NCI-H187 (cell line): ENCODE data around the gene NOP14.
"Not testable (repeated sequence)": the region's sequence is repeated elsewhere in the genome, so short reads cannot be mapped to it uniquely, and the experiment has no call there.

Source experiments
- DNase-seq, 2 experiments: peaks; one replicate each; lab custom pipeline; 2025; lab: John Stamatoyannopoulos, UW

Gene NOP14

DNA sequence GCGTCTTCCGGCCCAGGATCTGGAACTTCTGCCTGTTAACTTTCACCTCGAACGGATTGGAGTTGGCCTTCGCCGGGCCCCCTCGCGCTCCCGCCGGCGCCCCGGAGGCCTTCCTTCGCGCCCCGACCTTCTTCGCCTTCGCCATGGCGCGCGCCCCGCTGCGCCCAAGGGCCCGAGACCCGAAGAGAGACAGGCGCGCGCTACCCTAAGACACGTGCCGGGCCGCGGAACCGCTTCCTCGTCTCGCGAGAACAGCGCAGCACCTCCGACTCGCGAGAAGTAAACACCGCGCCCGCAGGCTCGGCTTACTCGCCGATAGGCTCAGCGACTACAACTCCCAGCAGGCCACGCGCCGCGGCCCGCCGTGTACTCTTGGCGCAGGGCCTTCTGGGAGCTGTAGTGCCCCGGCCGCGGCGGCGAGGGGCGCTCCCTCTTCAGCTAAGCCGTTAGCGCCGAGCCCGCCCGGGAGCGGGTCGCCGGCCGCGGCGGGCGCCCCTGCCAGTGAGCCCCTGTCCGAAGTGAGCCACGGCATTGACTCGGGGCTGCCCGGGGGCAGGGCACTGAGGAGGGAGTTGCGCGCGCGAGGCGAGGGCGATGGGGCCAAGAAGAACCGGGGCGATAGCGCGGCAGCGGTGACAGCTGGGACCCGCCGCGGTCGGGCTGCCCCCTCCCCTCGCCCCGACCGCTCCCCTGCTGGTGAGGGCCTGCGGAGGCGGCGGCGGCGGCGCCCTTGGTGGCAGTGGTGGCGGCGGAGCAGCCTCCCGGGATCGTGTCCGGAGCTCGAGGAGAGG, at the start of gene NOP14, which contains the start of gene GRK4:
NOP14 (minus strand) TSS at position 232 of the 791 bp plus-strand sequence; CDS start at position 145, 87 bp downstream.
GRK4 (plus strand) TSS at position 397 of the 791 bp plus-strand sequence. CDS start 500 bp downstream, outside the sequence.
- peak; percentile 91 to 99 for DNase-seq

DNA sequence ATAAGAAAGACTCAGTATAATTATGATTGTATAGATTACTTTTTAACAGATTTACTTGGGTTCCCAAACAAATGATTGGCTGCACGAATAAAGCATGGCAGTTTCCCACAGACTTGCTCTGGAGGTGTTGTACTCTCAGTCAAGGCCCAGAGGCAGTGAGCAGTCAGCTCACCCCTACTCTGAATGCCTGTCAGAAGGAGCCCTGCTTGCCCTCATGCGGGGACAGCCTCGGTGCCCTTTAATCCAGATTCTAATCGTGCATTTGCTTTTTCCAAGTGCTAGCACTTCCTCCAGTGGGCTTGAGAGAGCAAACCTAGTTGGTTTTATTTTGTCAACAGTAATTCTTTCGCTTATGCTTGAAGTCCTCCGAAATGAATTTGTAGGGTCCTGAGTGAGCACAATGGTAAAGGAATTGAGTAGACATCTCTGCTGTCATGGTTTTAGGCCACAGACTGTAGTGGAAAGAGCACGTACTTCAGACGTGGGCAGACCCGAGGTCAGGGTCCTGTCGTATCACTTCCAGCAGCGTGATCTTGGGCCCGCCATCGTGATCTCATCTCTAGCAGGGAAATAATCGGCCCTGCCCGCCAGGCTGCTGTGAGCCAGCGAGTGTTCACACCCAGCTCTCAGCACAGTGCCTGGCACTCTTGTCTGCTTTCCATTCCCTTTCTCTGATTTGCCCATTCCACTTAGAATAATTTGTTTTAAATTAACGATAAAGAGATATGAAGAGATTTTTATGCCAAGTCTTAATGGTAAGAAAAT, 48.4 kb upstream of the NOP14 start:
- no peak for DNase-seq

DNA sequence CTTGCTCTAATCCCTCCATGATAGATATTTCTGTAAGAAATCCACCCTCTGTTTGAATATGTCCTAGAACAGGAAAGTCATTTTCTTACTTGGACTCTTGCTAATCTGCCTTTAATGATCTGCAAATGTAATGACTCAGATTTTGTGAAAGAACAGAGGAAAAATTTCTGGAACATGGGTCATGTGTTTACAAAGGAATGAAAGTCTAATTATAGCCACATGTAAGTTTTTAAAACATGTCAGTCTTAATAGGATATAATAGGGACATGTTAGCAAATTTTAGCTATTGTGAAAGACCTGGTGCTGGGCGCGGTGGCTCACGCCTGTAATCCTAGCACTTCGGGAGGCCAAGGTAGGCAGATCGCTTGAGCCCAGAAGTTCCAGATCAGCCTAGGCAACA, 47.8 kb upstream of the NOP14 start:
- DNase-seq = no peak

DNA sequence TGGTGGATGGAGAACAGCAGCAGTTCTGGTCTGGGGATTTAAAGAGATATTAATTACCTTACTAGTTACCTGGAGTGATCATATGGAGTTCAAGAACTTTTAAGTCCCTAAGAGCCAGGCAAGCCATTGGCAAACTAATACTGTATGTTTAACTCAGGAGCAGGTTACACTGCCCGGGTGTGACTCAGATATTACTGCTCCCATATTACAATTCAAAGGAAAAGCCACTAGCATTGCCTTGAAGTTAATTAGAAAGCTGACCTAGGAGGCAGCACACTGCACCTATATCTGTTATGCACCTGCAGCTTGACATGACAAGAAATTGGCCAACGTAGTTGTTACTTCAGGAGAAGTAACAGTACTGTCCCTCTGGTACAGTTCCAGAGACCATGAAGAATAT, 47.4 kb upstream of the NOP14 start:
- DNase-seq = no peak

DNA sequence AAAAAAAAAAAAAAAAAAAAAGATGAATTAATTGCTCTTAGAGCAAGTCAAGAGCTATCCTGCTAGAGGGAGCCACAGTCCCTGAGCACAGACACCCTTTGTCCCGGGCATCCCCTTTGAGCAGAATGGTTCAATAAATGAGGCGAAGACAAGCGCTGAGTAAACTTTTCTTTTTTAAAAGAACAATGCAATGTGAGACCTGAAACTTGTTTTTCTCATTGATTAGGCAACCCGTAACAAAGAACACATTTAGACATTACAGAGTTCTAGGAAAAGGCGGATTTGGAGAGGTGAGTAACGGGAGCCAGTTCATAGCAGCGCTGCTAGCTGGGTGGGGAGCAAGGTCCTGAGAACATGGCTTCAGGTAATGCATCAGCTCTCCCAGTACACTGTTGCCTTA, 46.2 kb upstream of the NOP14 start:
- no peak for DNase-seq

DNA sequence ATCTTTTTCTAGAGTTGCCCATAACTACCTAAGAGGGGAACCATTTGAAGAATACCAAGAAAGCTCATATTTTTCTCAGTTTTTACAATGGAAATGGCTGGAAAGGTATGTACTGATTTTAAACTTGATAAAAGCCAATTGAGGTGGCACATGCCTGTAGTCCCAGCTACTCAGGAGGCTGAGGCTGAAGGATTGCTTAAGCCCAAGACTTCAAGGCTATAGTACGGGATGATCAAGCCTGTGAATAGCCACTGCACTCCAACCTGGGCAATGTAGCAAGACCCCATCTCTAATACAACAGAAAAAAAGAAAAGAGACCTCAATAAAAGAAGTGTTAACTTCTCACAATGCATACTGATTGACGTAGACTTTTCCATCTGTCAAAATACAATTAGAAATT, 44.5 kb upstream of the NOP14 start:
- no peak for DNase-seq

DNA sequence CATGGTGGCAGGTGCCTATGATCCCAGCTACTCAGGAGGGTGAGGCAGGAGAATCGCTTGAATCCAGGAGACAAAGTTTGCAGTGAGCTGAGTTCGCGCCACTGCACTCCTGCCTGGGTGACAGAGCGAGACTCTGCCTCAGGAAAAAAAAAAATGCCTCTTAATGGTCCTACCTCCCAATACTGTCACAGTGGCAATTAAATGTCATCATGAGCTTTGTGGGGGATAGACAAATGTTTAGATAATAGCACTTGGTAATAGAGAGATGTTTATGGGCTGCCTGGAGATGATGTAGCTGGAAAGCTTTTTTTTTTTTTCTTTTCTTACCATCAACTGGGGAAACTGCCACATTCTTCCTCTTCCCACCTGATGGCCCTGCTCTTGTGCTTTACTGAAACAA, 33.2 kb upstream of the NOP14 start:
- DNase-seq = no peak

DNA sequence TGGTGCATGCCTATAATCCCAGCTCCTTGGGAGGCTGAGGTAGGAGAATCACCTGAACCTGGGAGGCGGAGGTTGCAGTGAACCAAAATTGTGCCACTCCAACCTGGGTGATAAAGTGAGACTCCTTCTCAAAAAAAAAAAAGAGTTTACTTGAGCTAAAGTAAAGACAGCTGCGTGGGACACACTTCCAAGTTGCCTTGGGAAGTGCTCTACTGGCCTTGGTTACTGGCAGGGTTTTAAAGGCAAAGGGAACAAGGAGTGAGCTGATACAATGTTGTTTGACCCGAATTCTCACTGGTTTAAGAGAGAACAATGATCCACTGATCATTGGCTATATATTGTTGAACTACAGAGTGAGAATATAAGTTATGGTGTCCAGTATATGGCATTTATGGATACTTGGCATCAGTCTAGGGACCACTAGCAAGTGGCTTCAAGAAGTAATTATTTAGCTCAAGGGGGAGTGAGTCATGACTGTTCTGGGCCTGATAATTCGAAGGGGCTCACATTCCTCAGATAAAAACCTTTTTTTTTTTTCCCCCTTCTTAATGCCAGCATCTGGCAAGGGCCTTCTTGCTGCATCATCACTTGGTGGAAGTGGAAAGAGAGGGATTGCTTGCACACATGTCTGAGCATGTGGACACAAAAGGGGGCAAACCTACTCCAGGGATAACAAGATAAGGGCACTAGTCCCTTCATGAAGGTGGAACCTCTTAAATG, 32.5 kb upstream of the NOP14 start:
- DNase-seq = no peak

DNA sequence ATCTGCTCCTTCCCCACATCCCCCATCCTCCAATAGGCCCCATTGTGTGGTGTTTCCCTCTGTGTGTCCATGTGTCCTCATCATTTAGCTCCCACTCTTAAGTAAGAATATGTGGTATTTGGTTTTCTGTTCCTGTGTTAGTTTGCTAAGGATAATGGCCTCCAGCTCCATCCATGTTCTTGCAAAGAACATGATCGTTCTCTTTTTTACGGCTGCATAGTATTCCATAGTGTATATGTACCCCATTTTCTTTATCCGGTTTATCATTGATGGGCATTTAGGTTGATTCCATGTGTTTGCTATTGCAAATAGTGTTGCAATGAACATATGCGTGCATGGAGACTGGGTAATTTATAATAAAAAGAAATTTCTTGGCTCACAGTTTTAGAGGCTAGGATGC, 31.7 kb upstream of the NOP14 start:
- no peak for DNase-seq

DNA sequence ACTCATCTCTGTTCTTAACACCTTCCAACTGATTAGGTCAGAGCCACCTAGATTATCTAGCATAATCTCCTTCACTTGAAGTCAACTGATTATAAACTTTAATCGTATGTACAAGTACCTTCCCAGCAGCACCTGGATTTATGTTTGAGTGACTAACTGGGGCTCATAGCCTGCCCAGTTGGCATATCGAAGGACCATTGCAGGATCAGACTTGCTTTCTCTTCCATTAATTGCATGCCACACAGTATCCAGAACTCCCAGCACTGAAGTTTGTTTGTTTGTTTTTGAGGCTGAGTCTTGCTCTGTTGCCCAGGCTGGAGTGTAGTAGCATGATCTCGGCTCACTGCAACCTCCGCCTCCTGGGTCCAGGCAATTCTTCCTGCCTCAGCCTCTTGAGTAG, 28.0 kb upstream of the NOP14 start:
- no peak for DNase-seq

DNA sequence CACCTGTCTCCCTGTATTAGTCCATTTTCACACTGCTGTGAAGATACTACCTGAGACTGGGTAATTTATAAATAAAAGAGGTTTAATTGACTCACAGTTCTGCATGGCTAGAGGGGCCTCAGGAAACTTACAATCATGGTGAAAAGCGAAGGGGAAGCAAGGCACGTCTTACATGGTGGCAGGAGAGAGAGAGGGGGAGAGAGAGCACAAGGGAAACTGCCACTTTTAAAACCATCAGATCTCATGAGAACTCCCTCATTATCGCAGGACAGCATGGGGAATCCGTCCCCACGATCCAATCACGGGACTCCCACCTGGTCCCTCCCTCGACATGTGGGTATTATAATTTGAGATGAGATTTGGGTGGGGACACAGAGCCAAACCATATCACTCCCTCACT, 20.5 kb upstream of the NOP14 start:
- DNase-seq = not testable (repeated sequence)

DNA sequence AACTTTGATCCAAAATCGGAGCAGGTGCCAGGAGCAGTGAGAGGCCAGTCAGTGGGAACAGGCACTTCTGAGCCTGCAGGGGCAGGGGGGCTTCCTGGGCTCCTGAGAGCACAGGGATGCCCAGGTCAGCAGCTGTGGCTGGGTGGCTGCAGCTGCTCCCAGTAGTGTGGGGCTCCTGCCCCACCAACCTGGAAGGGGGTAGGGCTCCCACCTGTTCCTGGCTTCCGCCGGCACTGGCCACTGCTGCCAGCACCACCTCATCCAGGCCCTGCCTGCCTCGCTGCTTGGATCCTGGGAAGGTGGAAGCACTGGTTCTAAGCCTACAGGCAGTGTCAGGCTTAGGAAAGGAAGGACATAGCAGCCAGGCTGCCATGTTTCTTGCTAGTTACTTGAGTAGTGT, 18.8 kb upstream of the NOP14 start:
- no peak for DNase-seq

DNA sequence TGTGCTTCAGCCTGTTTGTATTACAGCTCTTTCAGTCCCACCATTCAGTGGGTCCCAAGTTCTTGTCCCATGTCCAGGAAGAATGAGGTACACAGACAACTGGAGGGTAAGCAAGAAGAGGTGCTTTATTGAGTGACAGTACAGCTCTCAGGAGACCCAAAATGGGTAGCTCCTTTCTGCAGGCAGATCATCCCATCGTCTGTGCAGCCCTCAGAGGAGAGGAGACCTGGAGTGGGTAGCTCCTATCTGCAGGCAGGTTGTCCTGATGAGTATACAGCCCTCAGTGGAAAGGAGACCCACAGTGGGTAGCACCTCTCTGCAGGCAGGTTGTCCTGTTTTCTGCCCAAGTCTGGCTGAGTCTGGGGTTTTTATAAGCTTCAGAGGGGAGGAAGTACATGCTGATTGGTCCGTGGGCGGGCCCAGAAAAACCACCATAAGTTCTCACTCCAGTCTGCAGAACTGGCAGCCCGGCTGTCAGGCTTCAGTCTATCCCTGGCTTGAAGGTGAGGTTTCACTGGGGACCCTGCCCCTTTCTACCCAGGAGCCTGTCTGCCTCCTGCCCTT, 18.1 kb upstream of the NOP14 start:
- DNase-seq = no peak

DNA sequence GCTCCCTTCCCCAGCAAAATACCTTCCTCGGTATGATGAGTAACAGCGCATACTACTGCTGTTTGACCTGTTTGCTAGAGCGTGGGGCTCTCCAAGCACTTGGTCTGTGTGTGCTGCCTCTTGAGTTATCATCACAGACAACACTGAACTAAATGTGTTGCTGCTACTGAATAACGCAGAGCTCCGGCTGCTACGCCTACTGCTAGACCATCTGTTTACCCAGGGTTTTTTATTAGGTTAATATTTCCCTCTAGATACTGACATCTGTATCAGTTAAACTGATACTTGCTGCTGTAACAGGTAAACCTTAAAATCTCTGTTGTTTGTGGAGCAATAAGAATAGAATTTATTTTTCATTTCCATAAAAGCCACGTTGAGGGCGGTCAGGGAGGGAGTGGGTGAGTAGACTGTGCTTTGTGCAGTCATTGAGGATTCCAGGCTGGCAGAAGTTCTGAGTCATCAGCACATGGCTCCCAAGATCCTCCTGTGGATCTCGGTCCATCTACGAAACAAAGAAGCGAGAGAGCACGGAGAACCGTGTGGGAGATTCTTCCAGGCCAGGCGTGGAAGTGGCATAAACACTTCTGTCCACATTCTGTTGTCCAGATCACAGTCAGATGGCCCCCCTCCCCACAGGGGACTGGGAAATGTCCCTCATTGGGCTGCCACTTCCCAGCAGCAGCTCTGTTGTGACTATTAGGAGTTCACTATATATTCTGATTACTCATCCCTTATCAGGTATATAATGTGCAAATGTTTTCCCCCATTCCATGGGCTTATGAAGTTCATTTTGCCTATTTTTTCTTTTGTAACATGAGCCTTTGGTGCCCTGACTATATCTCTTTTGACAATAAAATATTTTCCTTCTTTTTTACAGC, 14.2 kb upstream of the NOP14 start:
- no peak for DNase-seq

DNA sequence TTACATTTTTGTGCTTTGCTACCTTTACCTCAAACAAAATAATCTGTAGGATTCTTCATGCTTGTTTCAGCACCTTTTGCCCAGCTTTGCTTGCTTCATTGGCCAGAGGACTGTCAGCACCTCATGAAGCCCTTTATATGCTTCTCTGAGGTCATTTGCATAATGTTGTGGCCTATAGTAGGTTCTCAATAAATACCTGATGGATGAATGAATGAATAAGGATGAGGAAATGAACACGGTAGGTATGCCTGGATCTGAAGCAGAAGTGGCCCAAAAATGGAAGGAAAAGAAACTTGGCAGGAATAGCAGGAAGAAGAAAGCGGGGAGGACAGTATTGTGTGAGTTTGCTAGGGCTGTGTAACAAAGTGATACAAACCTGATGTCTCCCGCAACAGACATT, 8.1 kb upstream of the NOP14 start:
- DNase-seq = no peak

DNA sequence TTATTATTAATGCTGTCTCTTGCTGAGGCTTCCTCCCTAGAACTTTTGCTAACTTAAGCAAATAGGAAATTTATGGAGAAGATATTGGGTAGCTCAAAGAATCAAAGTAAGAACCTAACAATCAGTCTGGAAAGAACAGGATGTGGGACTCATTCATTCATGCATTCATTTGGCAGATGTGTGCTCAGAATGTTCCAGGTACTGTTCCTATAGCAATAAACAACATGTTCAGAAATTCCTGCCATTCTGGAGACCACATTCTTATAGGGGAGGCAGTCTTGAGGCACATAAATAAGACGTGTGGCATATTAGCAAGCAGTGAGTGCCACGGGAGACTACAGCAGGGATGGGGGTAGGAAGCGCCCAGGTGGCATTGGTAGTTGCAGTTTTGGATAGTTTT, 5.2 kb upstream of the NOP14 start:
- DNase-seq = no peak

DNA sequence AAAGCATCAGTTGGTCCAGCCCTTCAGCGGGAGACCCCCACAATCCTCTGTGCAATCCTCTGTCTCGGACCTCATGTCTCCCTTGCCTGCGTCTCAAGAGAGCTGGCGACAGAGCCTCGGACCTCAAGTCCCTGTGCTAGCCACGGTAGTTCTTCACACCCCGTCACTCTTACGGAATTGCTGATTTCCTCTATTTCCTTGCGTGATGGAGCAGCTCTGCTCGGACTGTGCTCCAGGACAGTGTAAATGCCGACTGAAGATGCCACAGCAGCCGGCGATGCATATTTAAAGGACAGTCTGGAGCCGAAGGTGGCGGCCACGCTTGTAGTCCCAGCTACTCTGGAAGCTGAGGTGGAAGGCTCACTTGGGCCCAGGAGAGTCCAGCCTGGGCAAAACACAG, 2.1 kb upstream of the NOP14 start:
- no peak for DNase-seq

DNA sequence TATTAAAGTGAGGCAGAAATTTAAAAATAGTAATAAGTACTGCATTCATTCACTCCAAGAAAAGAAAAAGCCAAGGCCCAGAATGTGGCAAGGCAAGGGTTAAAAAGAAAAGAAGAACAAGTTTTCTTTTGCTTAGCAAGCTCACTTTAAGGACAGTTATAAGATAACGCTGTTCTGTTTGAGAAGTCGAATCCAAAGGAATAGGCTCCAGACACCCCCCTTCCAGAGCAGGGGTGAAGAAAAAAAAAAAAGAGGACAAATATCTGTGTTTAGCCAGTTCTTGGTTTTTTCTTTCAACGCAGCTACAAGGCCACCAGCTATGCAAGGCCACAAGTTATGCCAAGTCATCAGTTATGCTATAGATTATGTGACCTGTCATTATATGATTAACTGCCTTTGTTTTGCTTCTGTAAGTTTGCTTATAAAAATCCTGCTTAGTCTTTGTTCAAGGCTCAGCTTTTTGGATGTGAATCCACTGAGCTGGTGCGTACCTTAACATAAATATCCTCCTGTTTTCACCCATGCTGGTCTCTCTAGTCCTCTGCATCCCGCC, 1.6 kb upstream of the NOP14 start:
- DNase-seq = no peak

DNA sequence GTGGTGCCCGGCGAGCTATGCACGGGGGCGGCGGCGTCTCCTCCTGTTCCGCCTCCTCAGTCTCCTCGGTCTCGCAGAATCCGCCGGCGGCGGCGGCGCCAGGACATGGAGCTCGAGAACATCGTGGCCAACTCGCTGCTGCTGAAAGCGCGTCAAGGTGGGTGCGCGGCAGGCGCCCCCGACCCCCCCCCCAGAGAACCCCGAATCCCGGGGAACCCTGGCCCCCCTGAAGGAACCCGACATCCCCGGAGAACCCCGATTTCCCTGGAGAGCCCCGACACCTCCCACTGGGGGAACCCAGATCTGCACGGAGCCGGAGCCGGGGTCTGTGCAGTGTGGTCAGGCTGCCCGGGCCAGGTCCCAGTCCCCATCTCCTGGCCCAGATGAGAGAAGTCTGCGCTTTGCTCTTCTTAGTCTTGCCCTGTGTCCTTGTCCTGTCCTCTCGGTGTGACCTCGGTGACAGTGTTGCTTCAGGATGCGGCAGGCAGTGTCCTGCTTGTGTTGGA, 813 bp upstream of the NOP14 start:
- no peak for DNase-seq

DNA sequence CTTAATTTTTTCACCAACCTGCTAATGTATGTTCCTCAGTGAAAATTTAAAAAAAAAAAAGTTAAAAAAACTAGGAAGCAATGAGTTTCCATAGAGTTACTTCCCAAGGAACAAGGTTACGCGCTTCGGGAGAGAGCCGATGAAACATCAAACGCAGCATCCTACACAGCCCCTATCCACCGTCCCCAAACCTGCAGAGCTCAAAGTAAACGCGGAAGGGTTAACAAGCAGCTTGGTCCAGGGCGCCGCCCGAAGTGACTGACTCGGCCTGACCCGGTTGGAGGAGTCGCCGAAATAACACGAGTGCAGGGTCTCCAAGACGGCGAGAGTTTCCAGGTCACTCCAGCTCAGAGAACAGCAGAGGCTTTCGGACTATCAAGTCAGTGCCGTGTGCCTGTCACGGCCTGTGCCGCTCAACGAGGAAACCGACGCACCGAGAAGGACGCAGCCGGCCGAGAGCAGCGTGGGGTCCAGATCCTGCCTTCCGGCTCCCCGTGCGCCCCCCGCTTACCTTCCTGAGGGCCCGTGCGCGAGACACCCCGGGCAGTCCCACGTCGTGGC, 512 bp downstream of the NOP14 start:
- no peak for DNase-seq
